AG04450 (cell line): ENCODE data around the gene AGAP3. TPM values are rescaled to one million over a fixed set of nuclear protein-coding genes. Genes with fewer than 3 reads are reported as not detected.

Experiments
- CTCF ChIA-PET: fragments of 300-600, 350-600 bp; formaldehyde crosslinking; extraction: SDS; loops from one replicate; lab custom pipeline; 2022; ENCODE audit warnings: antibody characterized with exemption, inconsistent platforms; lab: Charles Lee
- POLR2A ChIA-PET: fragments of 350-600 bp; formaldehyde crosslinking; extraction: SDS; loops from one replicate; lab custom pipeline; 2021; ENCODE audit warnings: antibody characterized with exemption, inconsistent platforms; lab: Yijun Ruan, JAX
- DNase-seq: peaks from one replicate; pipeline ENCODE4 v3.0.0-alpha.2; 2011; ENCODE audit warnings: low read depth, low spot score
- H3K27ac ChIP-seq: one replicate; pipeline ENCODE4 v1.5.1; 2012; ENCODE audit warnings: low read depth, low read length, control low read depth
- H3K27me3 ChIP-seq: one replicate; pipeline ENCODE4 v1.6.0; 2012; ENCODE audit warnings: low read length; ENCODE audit not compliant: control insufficient read depth, insufficient read depth
- H3K4me3 ChIP-seq: 2 replicates; pipeline ENCODE4 v1.5.1; 2011; ENCODE audit warnings: mild to moderate bottlenecking, low read depth, low read length, control low read depth
- H3K9me3 ChIP-seq: 2 replicates; pipeline ENCODE4 v1.5.1; 2012; ENCODE audit warnings: low read length; ENCODE audit not compliant: control insufficient read depth, insufficient read depth
- polyA plus RNA-seq: library from polyadenylated mRNA; depleted of rRNA; stranded (reverse); fragments of >200 nt; gene quantifications from 2 replicates; pipeline ENCODE4 v1.2.3, GENCODE V29; 2011
- TF ChIP-seq, protein P1 (sequence below): IDR thresholded peaks from 2 replicates; pipeline ENCODE4 v1.5.1; 2011; ENCODE audit warnings: low read depth, low read length, control low read depth, inconsistent platforms

Gene AGAP3
- polyA plus RNA-seq, 1 experiment: 44.6 TPM

DNA sequence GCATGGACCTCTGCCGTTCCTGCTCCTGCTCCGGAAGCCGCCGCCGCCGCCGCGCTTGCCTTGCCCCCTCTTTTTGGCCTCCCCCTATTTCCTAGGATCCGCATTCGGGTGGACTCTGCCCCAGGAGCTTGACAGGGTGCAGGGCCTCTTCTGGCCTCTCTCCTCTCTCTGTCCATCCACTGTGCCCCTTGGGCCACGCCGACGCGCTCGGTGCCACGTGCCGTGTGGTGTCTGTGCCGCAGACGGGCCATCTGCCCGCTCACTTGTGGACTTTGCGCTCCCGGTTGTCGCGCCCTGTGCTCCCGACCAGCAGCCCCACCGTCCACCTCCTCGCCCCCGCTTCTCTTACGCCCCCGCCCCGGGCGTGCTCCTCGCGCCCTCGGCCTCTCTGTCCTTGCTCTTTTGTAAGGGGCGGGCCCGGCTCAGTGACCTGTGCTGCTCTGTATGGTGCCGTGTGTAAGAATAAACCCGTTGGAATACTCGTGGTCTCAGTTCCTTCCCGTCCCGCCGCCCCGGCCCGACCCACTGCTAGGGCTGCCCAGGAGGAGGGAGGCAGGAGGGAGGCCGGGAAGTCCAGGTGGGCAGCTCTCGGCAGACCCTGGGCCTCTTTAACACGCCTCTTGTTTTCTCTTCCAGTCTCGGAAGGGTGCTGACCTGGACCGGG, 37.0 kb downstream of the AGAP3 start:
- TF ChIP-seq, protein P1, sequence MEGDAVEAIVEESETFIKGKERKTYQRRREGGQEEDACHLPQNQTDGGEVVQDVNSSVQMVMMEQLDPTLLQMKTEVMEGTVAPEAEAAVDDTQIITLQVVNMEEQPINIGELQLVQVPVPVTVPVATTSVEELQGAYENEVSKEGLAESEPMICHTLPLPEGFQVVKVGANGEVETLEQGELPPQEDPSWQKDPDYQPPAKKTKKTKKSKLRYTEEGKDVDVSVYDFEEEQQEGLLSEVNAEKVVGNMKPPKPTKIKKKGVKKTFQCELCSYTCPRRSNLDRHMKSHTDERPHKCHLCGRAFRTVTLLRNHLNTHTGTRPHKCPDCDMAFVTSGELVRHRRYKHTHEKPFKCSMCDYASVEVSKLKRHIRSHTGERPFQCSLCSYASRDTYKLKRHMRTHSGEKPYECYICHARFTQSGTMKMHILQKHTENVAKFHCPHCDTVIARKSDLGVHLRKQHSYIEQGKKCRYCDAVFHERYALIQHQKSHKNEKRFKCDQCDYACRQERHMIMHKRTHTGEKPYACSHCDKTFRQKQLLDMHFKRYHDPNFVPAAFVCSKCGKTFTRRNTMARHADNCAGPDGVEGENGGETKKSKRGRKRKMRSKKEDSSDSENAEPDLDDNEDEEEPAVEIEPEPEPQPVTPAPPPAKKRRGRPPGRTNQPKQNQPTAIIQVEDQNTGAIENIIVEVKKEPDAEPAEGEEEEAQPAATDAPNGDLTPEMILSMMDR: no peak
- no peak overlapping the region for H3K4me3 ChIP-seq
- H3K27ac ChIP-seq: no peak overlapping the region
- ChIA-PET CTCF (interaction anchor here (0.6 to 4.0 kb wide), 24 partner anchors 8 to 595 kb away, joined by 3 to 21 read pairs (median 4); partner anchors contain the start of gene H2BK1), POLR2A (no interaction called here)
- H3K9me3 ChIP-seq: no peaks in the 10 kb centered on the region; the same call in 1 of the 2 replicates
- no peak for DNase-seq
- no peaks in the 10 kb centered on the region for H3K27me3 ChIP-seq

DNA sequence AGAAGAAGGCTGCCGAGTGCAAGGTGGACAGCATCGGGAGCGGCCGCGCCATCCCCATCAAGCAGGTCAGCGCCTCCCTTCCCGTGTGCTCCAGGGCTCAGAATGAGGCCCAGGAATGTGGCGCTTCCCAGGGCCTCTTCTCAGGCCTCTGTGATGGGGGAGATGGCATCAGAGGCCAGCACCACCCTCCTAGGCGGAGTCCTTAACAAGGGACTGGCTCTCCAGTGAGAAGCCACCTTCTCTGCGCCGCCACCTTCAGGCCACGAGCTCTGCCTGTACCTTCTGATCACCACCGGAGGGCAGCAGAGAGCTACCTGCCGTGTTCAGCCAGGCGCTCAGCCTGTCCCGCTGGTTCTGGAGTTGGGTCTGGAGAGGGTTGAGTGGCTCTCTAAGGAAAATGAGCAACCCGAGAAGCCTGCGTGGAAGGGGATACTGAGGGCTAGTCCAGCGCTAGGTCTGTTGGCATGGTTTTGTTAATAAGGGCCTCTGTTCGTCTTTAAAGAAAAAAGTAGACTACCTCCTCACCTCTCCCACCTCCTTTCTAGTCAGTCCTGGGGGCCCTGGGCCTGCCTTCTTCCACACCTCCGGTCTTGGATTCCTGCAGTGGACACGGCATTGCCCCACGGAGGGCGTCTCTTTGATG, 37.7 kb downstream of the AGAP3 start:
- POLR2A ChIA-PET: no interaction called here
- no peak overlapping the region for H3K27ac ChIP-seq
- H3K27me3 ChIP-seq: no peaks in the 10 kb centered on the region
- TF ChIP-seq, protein P1: peak; percentile 99
- no peak overlapping the region for H3K4me3 ChIP-seq
- peak; percentile 33 for DNase-seq
- no peaks in the 10 kb centered on the region; the same call in 1 of the 2 replicates for H3K9me3 ChIP-seq
- CTCF ChIA-PET: interaction anchor here (0.6 to 4.0 kb wide), 27 partner anchors 8 to 325 kb away, joined by 3 to 21 read pairs (median 4); partner anchors contain the start of gene H2BK1

DNA sequence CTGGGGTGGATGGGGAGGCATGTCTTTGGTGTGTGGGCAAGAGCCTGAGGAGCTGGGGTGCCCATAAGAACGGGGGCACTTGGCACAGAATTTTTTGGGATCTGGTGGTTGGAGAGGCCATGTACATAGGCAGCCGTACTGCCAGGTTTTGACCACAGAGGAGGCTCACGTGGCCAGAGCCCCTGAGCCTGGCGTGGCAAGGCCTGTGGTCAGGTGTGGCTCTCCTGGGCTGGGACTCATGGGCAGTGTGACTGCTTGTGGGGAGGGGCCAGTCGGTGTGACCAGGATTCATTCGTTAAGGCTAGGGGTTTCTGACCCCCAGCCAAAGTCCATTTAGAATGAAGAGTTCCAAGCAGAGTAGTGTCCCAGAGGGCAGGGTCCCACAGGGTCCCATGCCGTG, 38.2 kb downstream of the AGAP3 start:
- TF ChIP-seq, protein P1: no peak
- no peaks in the 10 kb centered on the region for H3K27me3 ChIP-seq
- DNase-seq: no peak
- CTCF ChIA-PET: interaction anchor here (0.6 to 4.0 kb wide), 23 partner anchors 9 to 324 kb away, joined by 3 to 21 read pairs (median 4); partner anchors contain the start of gene H2BK1
- H3K4me3 ChIP-seq: no peak overlapping the region
- H3K27ac ChIP-seq: no peak overlapping the region
- no peaks in the 10 kb centered on the region; the same call in 1 of the 2 replicates for H3K9me3 ChIP-seq
- POLR2A ChIA-PET: no interaction called here

DNA sequence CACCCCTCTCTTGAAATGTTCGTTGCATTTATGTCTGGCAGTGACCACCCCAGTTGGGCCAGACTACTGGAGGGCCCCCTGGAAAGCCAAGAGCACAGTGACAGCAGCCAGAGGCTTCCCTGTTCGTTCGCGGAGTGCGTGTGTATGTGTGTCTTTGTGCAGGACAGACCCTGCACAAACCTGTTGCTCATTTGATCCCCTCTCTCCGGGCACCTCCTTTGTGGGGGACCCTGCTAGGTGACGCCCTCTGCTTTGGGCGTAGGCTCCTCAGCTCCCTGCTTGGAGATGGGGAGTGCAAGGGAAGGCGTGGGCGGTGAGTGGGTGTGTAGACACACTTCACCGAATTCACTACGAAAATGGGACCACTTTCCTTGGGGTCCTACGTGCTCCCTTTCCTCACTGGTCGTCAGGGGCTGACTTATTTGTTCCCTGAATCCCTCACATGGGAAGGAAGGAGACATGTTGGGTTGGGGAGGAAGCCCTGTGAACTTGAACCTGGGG, 38.7 kb downstream of the AGAP3 start:
- Histone ChIP-seq H3K9me3 (no peaks in the 10 kb centered on the region; the same call in 1 of the 2 replicates), H3K4me3 (no peak overlapping the region), H3K27ac (no peak overlapping the region), H3K27me3 (no peaks in the 10 kb centered on the region)
- TF ChIP-seq, protein P1: no peak
- DNase-seq: no peak
- CTCF ChIA-PET: interaction anchor here (0.6 to 4.0 kb wide), 7 partner anchors 15 to 136 kb away, joined by 3 to 21 read pairs (median 6); no protein-coding TSS in a partner anchor
- POLR2A ChIA-PET: no interaction called here
